Activated B cell treated with CpG ODN at 0.5 μM for 24 hours (primary cell): ENCODE data around the gene TMEM164. TPM values are rescaled to one million over a fixed set of nuclear protein-coding genes. Genes with fewer than 3 reads are reported as not detected.

Source experiments
- ATAC-seq: fragments of 200-7000 bp; cut with Tn5 transposase; one replicate; pipeline ENCODE4 v1.10.0; 2021; ENCODE audit warnings: low read depth, mild to moderate bottlenecking, moderate library complexity
- CTCF ChIA-PET: fragments of 350-600 bp; sonication (Branson Sonifier 250); formaldehyde crosslinking; loops from one replicate; lab custom pipeline; 2021; ENCODE audit warnings: antibody characterized with exemption; lab: Charles Lee
- POLR2A ChIA-PET: fragments of 350-600 bp; sonication (Branson Sonifier 250); formaldehyde crosslinking; loops from one replicate; lab custom pipeline; 2021; ENCODE audit warnings: antibody characterized with exemption; lab: Charles Lee
- DNase-seq: peaks from one replicate; pipeline ENCODE4 v3.0.0; 2022
- H3K27ac Mint-ChIP-seq: one replicate; pipeline ENCODE4 v1.8.0; 2020; ENCODE audit warnings: mixed read lengths
- H3K27me3 Mint-ChIP-seq: one replicate; pipeline ENCODE4 v1.8.0; 2021; ENCODE audit warnings: mixed read lengths
- H3K36me3 Mint-ChIP-seq: one replicate; pipeline ENCODE4 v1.8.0; 2021; ENCODE audit warnings: low read depth, mixed read lengths
- H3K4me1 Mint-ChIP-seq: one replicate; pipeline ENCODE4 v1.8.0; 2021; ENCODE audit warnings: mixed read lengths
- H3K4me3 Mint-ChIP-seq: one replicate; pipeline ENCODE4 v1.8.0; 2020; ENCODE audit warnings: mild to moderate bottlenecking, mixed read lengths
- H3K9me3 Mint-ChIP-seq: one replicate; pipeline ENCODE4 v1.8.0; 2020; ENCODE audit warnings: mixed read lengths
- intact Hi-C: fragments of 100-400 bp; cut with micrococcal nuclease; formaldehyde crosslinking; loops from one replicate; pipeline ENCODE4 v1.15.1; 2024
- total RNA-seq: library from RNA; stranded (reverse); gene quantifications from 2 replicates; pipeline ENCODE4 v1.2.3, GENCODE V29; 2022
- TF ChIP-seq, protein P1 (sequence below): fragments of 200-600 bp; IDR thresholded peaks from one replicate; pipeline ENCODE4 v1.8.0; 2022; ENCODE audit warnings: antibody characterized with exemption, mild to moderate bottlenecking

Gene TMEM164
- total RNA-seq, 1 donor from 2014 or later = 21.8 TPM

DNA sequence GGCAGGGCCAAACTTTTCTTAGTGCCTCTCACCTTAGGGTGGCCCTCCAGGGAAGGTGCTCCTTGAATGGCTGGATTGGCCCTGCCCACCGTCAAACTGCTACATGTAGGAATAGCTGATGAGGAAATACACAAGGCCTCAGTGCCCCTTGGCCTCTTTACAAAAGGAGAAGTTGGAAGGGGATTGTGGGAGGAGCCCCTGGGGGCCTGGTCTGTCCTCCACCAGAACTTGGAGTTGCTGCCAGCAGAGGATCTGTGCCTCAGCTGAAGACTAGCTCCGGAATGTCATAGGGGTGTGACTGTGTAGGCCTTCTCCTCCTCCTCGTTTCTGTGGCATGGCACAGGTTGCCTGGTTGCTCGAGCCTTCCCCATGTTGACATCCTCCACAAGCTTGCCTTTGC, 172.2 kb downstream of the TMEM164 start:
- peaks cover 20% of the 10 kb centered on the region for H3K4me1 Mint-ChIP-seq
- ChIA-PET CTCF (interaction anchor here (1.0 kb wide), 1 partner anchor 29 kb away, joined by 4 read pairs; no protein-coding TSS in a partner anchor), POLR2A (interaction anchor here (0.5 kb wide), 1 partner anchor 172 kb away, joined by 5 read pairs; no protein-coding TSS in a partner anchor)
- DNase-seq (no peak), ATAC-seq (no peak)
- no peak overlapping the region for H3K4me3 Mint-ChIP-seq
- H3K36me3 Mint-ChIP-seq = peaks cover 2% of the 10 kb centered on the region
- no peaks in the 10 kb centered on the region for H3K27me3 Mint-ChIP-seq
- TF ChIP-seq, protein P1, sequence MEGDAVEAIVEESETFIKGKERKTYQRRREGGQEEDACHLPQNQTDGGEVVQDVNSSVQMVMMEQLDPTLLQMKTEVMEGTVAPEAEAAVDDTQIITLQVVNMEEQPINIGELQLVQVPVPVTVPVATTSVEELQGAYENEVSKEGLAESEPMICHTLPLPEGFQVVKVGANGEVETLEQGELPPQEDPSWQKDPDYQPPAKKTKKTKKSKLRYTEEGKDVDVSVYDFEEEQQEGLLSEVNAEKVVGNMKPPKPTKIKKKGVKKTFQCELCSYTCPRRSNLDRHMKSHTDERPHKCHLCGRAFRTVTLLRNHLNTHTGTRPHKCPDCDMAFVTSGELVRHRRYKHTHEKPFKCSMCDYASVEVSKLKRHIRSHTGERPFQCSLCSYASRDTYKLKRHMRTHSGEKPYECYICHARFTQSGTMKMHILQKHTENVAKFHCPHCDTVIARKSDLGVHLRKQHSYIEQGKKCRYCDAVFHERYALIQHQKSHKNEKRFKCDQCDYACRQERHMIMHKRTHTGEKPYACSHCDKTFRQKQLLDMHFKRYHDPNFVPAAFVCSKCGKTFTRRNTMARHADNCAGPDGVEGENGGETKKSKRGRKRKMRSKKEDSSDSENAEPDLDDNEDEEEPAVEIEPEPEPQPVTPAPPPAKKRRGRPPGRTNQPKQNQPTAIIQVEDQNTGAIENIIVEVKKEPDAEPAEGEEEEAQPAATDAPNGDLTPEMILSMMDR = no peak
- no peaks in the 10 kb centered on the region for H3K9me3 Mint-ChIP-seq
- H3K27ac Mint-ChIP-seq = no peak overlapping the region
- intact Hi-C loops = no loop called here

DNA sequence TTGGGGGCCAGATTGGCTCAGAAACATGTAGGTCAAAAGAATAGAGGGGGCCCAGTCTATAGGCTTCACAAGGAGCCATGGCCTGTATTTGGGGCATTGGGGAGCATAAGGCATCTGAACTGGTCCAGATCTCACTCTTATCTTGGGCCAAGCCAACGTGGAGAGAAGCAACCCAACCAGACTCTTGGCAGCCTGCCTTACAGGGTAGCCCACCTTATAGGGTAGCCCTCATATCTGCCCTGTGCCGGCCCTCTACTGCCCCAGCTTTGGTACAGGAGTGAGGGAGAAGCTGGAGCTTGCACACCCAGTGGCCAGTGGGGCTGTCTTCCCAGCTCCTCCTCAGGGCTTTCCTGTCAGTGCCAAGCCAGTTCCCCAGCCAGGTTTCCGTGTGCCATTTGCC, 172.8 kb downstream of the TMEM164 start:
- TF ChIP-seq, protein P1 = no peak
- H3K4me1 Mint-ChIP-seq = peaks cover 20% of the 10 kb centered on the region
- DNase-seq (no peak), ATAC-seq (no peak)
- no peak overlapping the region for H3K4me3 Mint-ChIP-seq
- ChIA-PET POLR2A (interaction anchor here (0.5 kb wide), 1 partner anchor 172 kb away, joined by 5 read pairs; no protein-coding TSS in a partner anchor), CTCF (no interaction called here)
- intact Hi-C loops = no loop called here
- no peaks in the 10 kb centered on the region for H3K9me3 Mint-ChIP-seq
- H3K27me3 Mint-ChIP-seq = no peaks in the 10 kb centered on the region
- H3K36me3 Mint-ChIP-seq = peaks cover 2% of the 10 kb centered on the region
- no peak overlapping the region for H3K27ac Mint-ChIP-seq

DNA sequence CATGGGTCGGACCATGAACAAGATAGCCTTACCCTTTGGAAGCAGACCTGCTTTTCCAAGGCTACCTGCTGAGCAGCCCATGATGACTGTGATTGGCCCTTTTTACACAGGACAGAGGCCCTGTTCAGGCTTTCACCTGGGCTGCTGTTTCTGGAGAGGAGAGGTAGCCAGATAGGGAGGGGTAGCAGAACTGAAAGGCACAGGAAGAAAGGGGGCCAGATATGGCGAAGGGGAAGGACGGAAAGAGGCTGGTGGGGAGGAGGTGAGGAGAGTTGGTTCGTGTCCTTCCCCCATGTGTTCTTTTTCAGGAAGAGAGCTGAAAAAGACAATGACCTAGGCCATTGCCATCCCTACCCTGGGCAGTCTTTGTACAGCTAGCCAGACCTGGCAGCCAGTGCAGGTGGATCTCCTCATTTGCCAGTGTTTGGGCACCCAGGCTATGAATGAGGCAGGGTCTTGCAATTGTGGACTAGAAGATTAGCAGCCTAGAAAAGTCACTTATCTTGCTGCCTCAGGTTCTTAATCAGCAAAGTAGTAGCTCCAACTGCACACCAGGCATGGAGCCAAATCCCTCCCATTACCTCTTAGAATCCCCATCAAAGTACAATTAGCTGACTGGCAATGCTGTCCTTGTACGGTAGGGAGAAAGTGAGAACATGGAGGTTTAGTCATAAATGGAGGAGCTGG, 175.4 kb downstream of the TMEM164 start:
- intact Hi-C loops = no loop called here
- no peak overlapping the region for H3K27ac Mint-ChIP-seq
- H3K36me3 Mint-ChIP-seq = no peaks in the 10 kb centered on the region
- ATAC-seq (no peak), DNase-seq (no peak)
- ChIA-PET CTCF (no interaction called here), POLR2A (no interaction called here)
- no peaks in the 10 kb centered on the region for H3K27me3 Mint-ChIP-seq
- H3K4me1 Mint-ChIP-seq = no peaks in the 10 kb centered on the region
- TF ChIP-seq, protein P1 = no peak
- H3K9me3 Mint-ChIP-seq = no peaks in the 10 kb centered on the region
- no peak overlapping the region for H3K4me3 Mint-ChIP-seq

DNA sequence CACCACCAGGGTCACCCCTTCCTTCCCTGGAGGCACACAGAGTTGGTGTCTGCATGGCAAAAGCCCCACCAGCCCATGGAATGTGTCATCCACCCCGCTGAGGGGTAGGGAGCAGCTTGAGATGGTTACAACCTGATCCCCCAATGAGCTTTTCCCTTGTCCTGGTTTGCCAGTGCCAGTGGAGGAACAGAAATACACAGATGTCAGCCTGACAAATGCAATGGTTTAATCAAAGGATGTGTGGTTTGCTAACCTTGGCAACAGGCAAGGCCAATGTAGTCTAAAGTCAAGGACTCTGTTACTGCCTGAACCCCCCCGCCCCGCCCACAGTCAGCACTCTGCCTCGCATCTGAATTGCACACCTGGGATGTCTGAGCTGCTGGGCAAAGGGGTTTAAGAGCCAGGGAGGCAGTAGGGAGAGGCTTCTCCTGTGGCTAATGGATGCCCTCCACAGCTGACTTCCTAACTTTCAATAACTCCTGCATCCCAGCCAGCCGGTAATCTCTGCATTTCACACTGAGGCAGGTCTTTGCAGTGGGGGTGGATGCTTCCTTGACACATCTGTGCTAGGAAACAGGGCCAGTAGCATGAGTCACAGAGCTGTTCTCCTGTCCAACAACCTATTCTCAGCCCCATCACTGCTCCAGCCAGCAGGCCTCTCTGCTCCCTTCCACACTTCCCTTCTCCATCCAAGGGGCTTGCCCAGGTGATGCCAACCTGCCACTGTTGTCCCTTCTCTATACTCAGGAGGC, 177.4 kb downstream of the TMEM164 start:
- ATAC-seq (no peak), DNase-seq (no peak)
- H3K4me1 Mint-ChIP-seq = no peaks in the 10 kb centered on the region
- H3K36me3 Mint-ChIP-seq = peaks cover 4% of the 10 kb centered on the region
- CTCF ChIA-PET = interaction anchor here (0.8 kb wide), 1 partner anchor 34 kb away, joined by 3 read pairs; no protein-coding TSS in a partner anchor
- intact Hi-C loops = no loop called here
- TF ChIP-seq, protein P1 = no peak
- no peak overlapping the region for H3K4me3 Mint-ChIP-seq
- POLR2A ChIA-PET = no interaction called here
- H3K27me3 Mint-ChIP-seq = no peaks in the 10 kb centered on the region
- H3K27ac Mint-ChIP-seq = no peak overlapping the region
- no peaks in the 10 kb centered on the region for H3K9me3 Mint-ChIP-seq

DNA sequence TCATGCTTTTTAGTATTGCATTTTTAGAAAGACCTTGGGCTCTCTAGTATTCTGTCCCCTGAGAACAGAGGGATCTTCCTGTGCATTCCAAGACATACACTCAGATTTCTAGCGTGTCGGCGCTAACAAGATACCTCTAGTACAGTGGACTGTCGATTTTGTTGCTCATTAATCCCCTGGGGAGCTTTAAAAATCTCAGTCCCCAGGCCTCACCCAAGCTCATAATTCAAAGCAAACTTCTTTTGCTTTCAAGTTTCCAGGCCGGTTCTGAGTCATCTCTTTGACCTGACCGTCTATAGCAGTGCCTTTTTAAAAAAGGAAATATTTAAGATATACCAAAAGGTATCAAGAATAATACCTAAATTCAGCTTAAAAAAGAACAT, 178.0 kb downstream of the TMEM164 start:
- intact Hi-C loops = no loop called here
- no peak overlapping the region for H3K27ac Mint-ChIP-seq
- no peaks in the 10 kb centered on the region for H3K4me1 Mint-ChIP-seq
- H3K27me3 Mint-ChIP-seq = no peaks in the 10 kb centered on the region
- H3K4me3 Mint-ChIP-seq = no peak overlapping the region
- ChIA-PET POLR2A (no interaction called here), CTCF (no interaction called here)
- TF ChIP-seq, protein P1 = no peak
- H3K9me3 Mint-ChIP-seq = no peaks in the 10 kb centered on the region
- peaks cover 4% of the 10 kb centered on the region for H3K36me3 Mint-ChIP-seq
- ATAC-seq (no peak), DNase-seq (no peak)
